ENCODE measurements around the gene CDH4. TPM values are rescaled to one million over a fixed set of nuclear protein-coding genes. Genes with fewer than 3 reads are reported as not detected.

CDH4 gene
- total RNA-seq: 1 to 10 TPM in 2 of 7 donors, under 1 TPM in 5; 0.15 to 4.4 (median 0.45) TPM
- under 1 TPM; 0.12 to 0.22 TPM for polyA plus RNA-seq
- long read RNA-seq, donor 1, partial matches to known transcripts: 5 of 21 reads
- long read RNA-seq, donor 1, other reads (novel, unspliced or antisense): 16 of 21 reads
- long read RNA-seq, donor 2, partial matches to known transcripts: 16 of 16 reads
- long read RNA-seq, donor 2, other reads (novel, unspliced or antisense): 0 of 16 reads
- long read RNA-seq, donor 3, partial matches to known transcripts: 0 of 1 reads
- long read RNA-seq, donor 3, other reads (novel, unspliced or antisense): 1 of 1 reads

- no peak for TF ChIP-seq POLR2A (IDR thresholded peaks at IDR 0.05)
- TF ChIP-seq CTCF (IDR thresholded peaks at IDR 0.05): no peak
- TF ChIP-seq EP300 (IDR thresholded peaks at IDR 0.05): no peak
- Histone ChIP-seq H3K27ac (no peak within 1 kb of the TSS), H3K27me3 (no peaks in the 10 kb centered on the region), H3K9me3 (no peaks in the 10 kb centered on the region), H3K4me1 (ENCODE audit: insufficient read depth) (peaks cover 3% of the 10 kb centered on the region), H3K4me3 (no peak within 1 kb of the TSS), H3K36me3 (no peaks in the 10 kb centered on the region)
- DNase-seq: no peak
- 3 to 7% (median 6%) methylated on average over 30 to 78 of the region's 78 CpGs for WGBS, 3 donors
- intact Hi-C loops (cut with DNase I): no loop called here
These were observed at the start of gene CDH4 for GRCh38 chr20:61251529-61252393. Gene CDH4 (plus strand): TSS chr20:61252261.

GRCh38 chr20:61203320-61203719 lies 48.7 kb upstream of the CDH4 start:
- WGBS, 3 donors: 23 to 28% (median 24%) methylated on average over 5 of the region's 5 CpGs
- Histone ChIP-seq H3K27ac (no peak overlapping the region), H3K4me3 (no peak overlapping the region), H3K36me3 (no peaks in the 10 kb centered on the region), H3K9me3 (no peaks in the 10 kb centered on the region), H3K4me1 (ENCODE audit: insufficient read depth) (no peaks in the 10 kb centered on the region), H3K27me3 (no peaks in the 10 kb centered on the region)
- intact Hi-C loops (cut with DNase I): no loop called here
- TF ChIP-seq EP300 (IDR thresholded peaks at IDR 0.05): no peak
- no peak for TF ChIP-seq CTCF (IDR thresholded peaks at IDR 0.05)
- TF ChIP-seq POLR2A (IDR thresholded peaks at IDR 0.05): no peak
- DNase-seq: no peak

- Histone ChIP-seq H3K27ac (no peak overlapping the region), H3K4me3 (no peak overlapping the region), H3K9me3 (no peaks in the 10 kb centered on the region), H3K36me3 (no peaks in the 10 kb centered on the region), H3K27me3 (no peaks in the 10 kb centered on the region), H3K4me1 (ENCODE audit: insufficient read depth) (no peaks in the 10 kb centered on the region)
- intact Hi-C loops (cut with DNase I): no loop called here
- 65 to 70% (median 69%) methylated on average over 8 of the region's 8 CpGs for WGBS, 3 donors
- no peak for DNase-seq
- no peak for TF ChIP-seq POLR2A (IDR thresholded peaks at IDR 0.05)
- no peak for TF ChIP-seq CTCF (IDR thresholded peaks at IDR 0.05)
- TF ChIP-seq EP300 (IDR thresholded peaks at IDR 0.05): no peak
These were observed 47.9 kb upstream of the CDH4 start for GRCh38 chr20:61204206-61204605.

GRCh38 chr20:61205769-61206168 lies 46.3 kb upstream of the CDH4 start:
- WGBS, 3 donors: 76 to 82% (median 77%) methylated on average over 6 of the region's 6 CpGs
- TF ChIP-seq EP300 (IDR thresholded peaks at IDR 0.05) (no peak), POLR2A (IDR thresholded peaks at IDR 0.05) (no peak), CTCF (IDR thresholded peaks at IDR 0.05) (no peak)
- Histone ChIP-seq H3K4me3 (no peak overlapping the region), H3K9me3 (no peaks in the 10 kb centered on the region), H3K36me3 (no peaks in the 10 kb centered on the region), H3K27ac (no peak overlapping the region), H3K4me1 (ENCODE audit: insufficient read depth) (no peaks in the 10 kb centered on the region), H3K27me3 (no peaks in the 10 kb centered on the region)
- intact Hi-C loops (cut with DNase I): no loop called here
- DNase-seq: no peak

Measured in ovary (tissue), 10 donors.